ENCODE results near the gene MYH16. TPM values are rescaled to one million over a fixed set of nuclear protein-coding genes. Genes with fewer than 3 reads are reported as not detected.
A peak's percentile ranks its signal among the peaks of the same experiment; 100 is the strongest.

MYH16 gene
- total and polyA plus RNA-seq, 2 experiments from 2014 or later: not detected

GRCh38 chr7:99325001-99325493 lies 52.4 kb downstream of the MYH16 start:
- Histone ChIP-seq H3K9me2 (ENCODE audit: insufficient read depth) (no peaks in the 10 kb centered on the region), H4K20me1 (replicated peaks; ENCODE audit: insufficient read depth) (peaks cover 20% of the 10 kb centered on the region; the same call in 1 of the 2 replicates), H3K4me3 (peak overlapping the region; percentile 99), H3K79me2 (replicated peaks; ENCODE audit: insufficient read depth) (peaks cover 41% of the 10 kb centered on the region), H2AFZ (peak overlapping the region; percentile 98), H3F3A (replicated peaks; ENCODE audit: low read depth) (0 out of 2 replicates have a peak, but pooled peaks cover 5% of the 10 kb centered on the region), H3K4me1 (ENCODE audit: insufficient read depth) (peaks cover 16% of the 10 kb centered on the region), H3K27ac (ENCODE audit: low read depth) (peak overlapping the region; percentile 90; the same call in 1 of the 2 replicates), H3K27me3 (ENCODE audit: insufficient read depth) (no peaks in the 10 kb centered on the region), H3K4me2 (peak overlapping the region; percentile 97), H3K36me3 (ENCODE audit: insufficient read depth) (no peaks in the 10 kb centered on the region)
- Mint-ChIP-seq H3K27ac (peak overlapping the region; percentile 72; the same call in 1 of the 2 replicates), H3K9me3 (no peaks in the 10 kb centered on the region), H3K36me3 (ENCODE audit: low read depth) (no peaks in the 10 kb centered on the region; the same call in 2 of the 3 replicates), H3K27me3 (ENCODE audit: insufficient read depth, low read depth, poor library complexity) (peaks cover 9% of the 10 kb centered on the region), H3K4me1 (peaks cover 16% of the 10 kb centered on the region), H3K4me3 (peak overlapping the region; percentile 80)
- peak; percentile 17 for DNase-seq (ENCODE audit: low spot score)
- ATAC-seq: peak; percentile 24
- TF ChIP-seq EZH2phosphoT487 (IDR thresholded peaks at IDR 0.05; ENCODE audit: unreplicated experiment) (no peak), EZH2 (IDR thresholded peaks at IDR 0.05; ENCODE audit: low read depth, unreplicated experiment) (no peak), ZNF331 (CRISPR knock-in tag; IDR thresholded peaks at IDR 0.05; ENCODE audit: low read depth) (no peak), ZNF462 (CRISPR knock-in tag; IDR thresholded peaks at IDR 0.05) (no peak), ZNF114 (CRISPR knock-in tag; IDR thresholded peaks at IDR 0.05) (no peak), CTCF (conservative IDR thresholded peaks at IDR 0.05; ENCODE audit: low read depth in 2 of 2) (no peak), STAT1 (IDR thresholded peaks at IDR 0.05; ENCODE audit: unreplicated experiment) (no peak)
